IMR-90 (cell line): Measurements from ENCODE around the gene ADSS1. TPM values are rescaled to one million over a fixed set of nuclear protein-coding genes. Genes with fewer than 3 reads are reported as not detected.

Source experiments
- ATAC-seq: fragments of 200-7000 bp; cut with Tn5 transposase; 2 replicates; pipeline ENCODE4 v1.9.1; 2020; ENCODE audit warnings: low read depth, mild to moderate bottlenecking, moderate library complexity
- BruUV-seq: library from RNA; stranded (reverse); fragments of 400-500 nt; replicated peaks from 2 replicates; lab custom pipeline; 2021; lab: Mats Ljungman, UMichigan
- CTCF ChIA-PET: fragments of 300-600 bp; formaldehyde crosslinking; extraction: SDS; loops from one replicate; lab custom pipeline; 2021; ENCODE audit warnings: antibody characterized with exemption; lab: Yijun Ruan, JAX
- POLR2A ChIA-PET: fragments of 300-600 bp; sonication (Branson Sonifier 250); formaldehyde crosslinking; loops from one replicate; lab custom pipeline; 2022; ENCODE audit warnings: antibody characterized with exemption; ENCODE audit not compliant: unreplicated experiment; lab: Charles Lee
- DNase-seq: peaks from one replicate; pipeline ENCODE4 v3.0.0; 2013
- H2AFZ ChIP-seq: replicated peaks from 2 replicates; pipeline ENCODE3; 2013; ENCODE audit warnings: low read length, mild to moderate bottlenecking; ENCODE audit not compliant: poor library complexity
- H2AK5ac ChIP-seq: 2 replicates; pipeline ENCODE4 v1.6.1; 2013; ENCODE audit warnings: low read depth, low read length, inconsistent platforms
- H2AK9ac ChIP-seq: replicated peaks from 2 replicates; pipeline ENCODE3; 2013; ENCODE audit warnings: mild to moderate bottlenecking, low read depth, low read length, moderate library complexity; ENCODE audit not compliant: poor library complexity
- H2BK120ac ChIP-seq: 2 replicates; pipeline ENCODE4 v1.6.1; 2013; ENCODE audit warnings: low read depth, low read length, inconsistent platforms
- H2BK15ac ChIP-seq: 3 replicates; pipeline ENCODE4 v1.6.1; 2013; ENCODE audit warnings: low read depth, low read length, inconsistent platforms
- H2BK20ac ChIP-seq: 2 replicates; pipeline ENCODE4 v1.6.1; 2013; ENCODE audit warnings: low read depth, mild to moderate bottlenecking, inconsistent platforms, low read length, moderate library complexity
- H2BK5ac ChIP-seq: 2 replicates; pipeline ENCODE4 v1.6.1; 2013; ENCODE audit warnings: mild to moderate bottlenecking, low read depth, low read length, inconsistent platforms; ENCODE audit not compliant: poor library complexity, severe bottlenecking
- H3K14ac ChIP-seq: replicated peaks from 2 replicates; pipeline ENCODE4 v1.6.1; 2013; ENCODE audit warnings: low read depth, low read length, inconsistent platforms
- H3K18ac ChIP-seq: 2 replicates; pipeline ENCODE4 v1.6.1; 2013; ENCODE audit warnings: low read depth, low read length, control low read depth
- H3K23ac ChIP-seq: 2 replicates; pipeline ENCODE4 v1.6.1; 2013; ENCODE audit warnings: low read depth, low read length, inconsistent platforms
- H3K27ac ChIP-seq: 2 replicates; pipeline ENCODE4 v1.5.1; 2013; ENCODE audit warnings: mild to moderate bottlenecking, control low read depth, low read length; ENCODE audit not compliant: insufficient read depth
- H3K27me3 ChIP-seq: 2 replicates; pipeline ENCODE4 v1.6.1; 2013; ENCODE audit warnings: low read length; ENCODE audit not compliant: control insufficient read depth, insufficient read depth
- H3K36me3 ChIP-seq: 2 replicates; pipeline ENCODE4 v1.6.1; 2013; ENCODE audit warnings: low read length, mixed read lengths; ENCODE audit not compliant: control insufficient read depth, insufficient read depth
- H3K4ac ChIP-seq: 2 replicates; pipeline ENCODE4 v1.6.1; 2013; ENCODE audit warnings: low read depth, low read length, inconsistent platforms
- H3K4me1 ChIP-seq: 2 replicates; pipeline ENCODE4 v1.6.1; 2013; ENCODE audit warnings: low read length, mixed read lengths; ENCODE audit not compliant: control insufficient read depth, insufficient read depth
- H3K4me2 ChIP-seq: 2 replicates; pipeline ENCODE4 v1.6.1; 2013; ENCODE audit warnings: low read depth, mild to moderate bottlenecking, control low read depth, low read length, moderate library complexity
- H3K4me3 ChIP-seq: 2 replicates; pipeline ENCODE4 v1.5.1; 2013; ENCODE audit warnings: low read depth, mild to moderate bottlenecking, control low read depth, low read length, moderate library complexity; ENCODE audit not compliant: insufficient read depth
- H3K56ac ChIP-seq: 2 replicates; pipeline ENCODE4 v1.6.1; 2013; ENCODE audit warnings: low read length, inconsistent platforms; ENCODE audit not compliant: insufficient read depth; ENCODE audit errors: extremely low read depth
- H3K79me1 ChIP-seq, 2 experiments: 2 replicates each; pipeline ENCODE4 v1.6.1; 2013; ENCODE audit warnings: low read length in 2 of 2, inconsistent platforms in 1 of 2, low read depth in 1 of 2
- H3K9ac ChIP-seq: 2 replicates; pipeline ENCODE4 v1.6.1; 2013; ENCODE audit warnings: low read depth, low read length, control low read depth
- H3K9me1 ChIP-seq: 2 replicates; pipeline ENCODE4 v1.6.1; 2013; ENCODE audit warnings: low read length, inconsistent platforms; ENCODE audit not compliant: insufficient read depth
- H3K9me3 ChIP-seq: 2 replicates; pipeline ENCODE4 v1.6.1; 2013; ENCODE audit warnings: low read length; ENCODE audit not compliant: control insufficient read depth, insufficient read depth
- H4K20me1 ChIP-seq: 2 replicates; pipeline ENCODE4 v1.6.1; 2013; ENCODE audit warnings: low read length, inconsistent platforms; ENCODE audit not compliant: insufficient read depth
- H4K5ac ChIP-seq: 2 replicates; pipeline ENCODE4 v1.6.1; 2013; ENCODE audit warnings: mild to moderate bottlenecking, low read depth, low read length, control low read depth
- H4K8ac ChIP-seq, 2 experiments: 2 replicates each; pipeline ENCODE4 v1.6.1; 2013; ENCODE audit warnings: low read depth in 2 of 2, low read length in 2 of 2, control low read depth in 1 of 2, inconsistent platforms in 1 of 2
- H4K91ac ChIP-seq: 2 replicates; pipeline ENCODE4 v1.6.1; 2013; ENCODE audit warnings: low read depth, low read length, inconsistent platforms; ENCODE audit not compliant: insufficient read depth
- BHLHE40 ChIP-seq: fragments of 150-350 bp; IDR thresholded peaks from 2 replicates; pipeline ENCODE4 v1.6.1; 2016; ENCODE audit warnings: mild to moderate bottlenecking, low read depth, low read length
- CEBPB ChIP-seq: IDR thresholded peaks from 2 replicates; pipeline ENCODE4 v1.6.1; 2012; ENCODE audit warnings: low read depth, low read length, improper control_type of control experiment
- CHD1 ChIP-seq: IDR thresholded peaks from 2 replicates; pipeline ENCODE4 v1.6.1; 2012; ENCODE audit warnings: low read depth, low read length, improper control_type of control experiment
- FOS ChIP-seq: fragments of 150-350 bp; IDR thresholded peaks from 2 replicates; pipeline ENCODE4 v1.6.1; 2016; ENCODE audit warnings: low read depth, low read length
- MAZ ChIP-seq: IDR thresholded peaks from 2 replicates; pipeline ENCODE4 v1.6.1; 2012; ENCODE audit warnings: low read depth, mild to moderate bottlenecking, low read length, improper control_type of control experiment, moderate library complexity, borderline replicate concordance
- MXI1 ChIP-seq: IDR thresholded peaks from 2 replicates; pipeline ENCODE4 v1.6.1; 2012; ENCODE audit warnings: low read depth, mild to moderate bottlenecking, low read length, moderate library complexity, borderline replicate concordance
- NFE2L2 ChIP-seq: fragments of 150-350 bp; IDR thresholded peaks from 2 replicates; pipeline ENCODE4 v1.6.1; 2016; ENCODE audit warnings: low read depth, mild to moderate bottlenecking, low read length
- RAD21 ChIP-seq: IDR thresholded peaks from 2 replicates; pipeline ENCODE4 v1.6.1; 2012; ENCODE audit warnings: low read length, improper control_type of control experiment
- RCOR1 ChIP-seq: IDR thresholded peaks from 2 replicates; pipeline ENCODE4 v1.6.1; 2012; ENCODE audit warnings: mild to moderate bottlenecking, low read length, improper control_type of control experiment; ENCODE audit not compliant: insufficient replicate concordance
- RFX5 ChIP-seq: IDR thresholded peaks from 2 replicates; pipeline ENCODE4 v1.8.0; 2012; ENCODE audit warnings: low read depth, mild to moderate bottlenecking, low read length, moderate library complexity
- SMC3 ChIP-seq: fragments of 150-350 bp; IDR thresholded peaks from 2 replicates; pipeline ENCODE4 v1.6.1; 2016; ENCODE audit warnings: low read depth, mild to moderate bottlenecking, antibody characterized with exemption, low read length, moderate library complexity
- WGBS, 2 experiments: methylation state at CpG; one replicate each; pipeline versions ENCODE4 v1.1.5 to v1.1.7; 2013; ENCODE audit warnings: missing lambda C conversion rate in 2 of 2; ENCODE audit not compliant: insufficient read length in 1 of 2; ENCODE audit errors: extremely low coverage in 2 of 2; 5-methylcytosine and 5-hydroxymethylcytosine counted together
- dilution Hi-C: fragments of 300-500 bp; cut with HindIII; formaldehyde crosslinking; loops from one replicate; pipeline ENCODE4 v1.14.3; 2018; ENCODE audit warnings: low sequenced_read_pairs; ENCODE audit not compliant: unreplicated experiment
- in situ Hi-C: fragments of 300-500 bp; cut with MboI; formaldehyde crosslinking; loops from 3 replicates; pipeline ENCODE4 v1.14.3; 2019; ENCODE audit warnings: low sequenced_read_pairs, inconsistent platforms, mixed read lengths
- intact Hi-C: fragments of 100-400 bp; cut with micrococcal nuclease; formaldehyde crosslinking; loops from 2 replicates; pipeline ENCODE4 v1.10.0; 2022
- polyA plus RNA-seq, 3 experiments: library from polyadenylated mRNA; depleted of rRNA; stranded (reverse); fragments of >200 nt; gene quantifications; 2 replicates each; pipeline ENCODE4 v1.2.3, GENCODE V29; 2012; ENCODE audit warnings: low replicate concordance in 1 of 3
- total RNA-seq: library from RNA; depleted of rRNA; stranded (reverse); fragments of >200 nt; gene quantifications from 2 replicates; pipeline ENCODE4 v1.2.3, GENCODE V29; 2012
- TF ChIP-seq, protein P1 (sequence below): fragments of 150-350 bp; IDR thresholded peaks from 2 replicates; pipeline ENCODE4 v1.6.1; 2017; ENCODE audit warnings: mild to moderate bottlenecking, antibody characterized with exemption, low read length, low read depth
- TF ChIP-seq, protein P2 (sequence below): conservative IDR thresholded peaks from 2 replicates; pipeline ENCODE4 v1.5.1; 2012; ENCODE audit warnings: mild to moderate bottlenecking, low read depth, low read length, improper control_type of control experiment
- TF ChIP-seq, protein P3 (sequence below): fragments of 150-350 bp; IDR thresholded peaks from 2 replicates; pipeline ENCODE4 v1.6.1; 2016; ENCODE audit warnings: low read depth, mild to moderate bottlenecking, low read length, moderate library complexity, borderline replicate concordance

The ADSS1 gene
- total and polyA plus RNA-seq, 2 of the 4 experiments (the other 2 are of a cell fraction): 1.8 to 5.2 TPM

- BruUV-seq: no TSS peak
- WGBS, 2 experiments: 94% methylated on average over 5 of the region's 14 CpGs; no CpG with 5 or more reads in 1 of the 2 experiments
These were observed 27.2 kb upstream of the ADSS1 start for GRCh38 chr14:104696671-104697316.

More at GRCh38 chr14:104696671-104697316, 27.2 kb upstream of the ADSS1 start:
- Histone ChIP-seq H3K27me3 (no peaks in the 10 kb centered on the region), H3K4me1 (peaks cover 31% of the 10 kb centered on the region), H2AK5ac (no peak overlapping the region), H3K9ac (no peak overlapping the region), H2BK5ac (no peak overlapping the region), H2AK9ac (peak overlapping the region; percentile 44), H2AFZ (no peak overlapping the region), H3K9me3 (no peaks in the 10 kb centered on the region), H3K36me3 (peaks cover 38% of the 10 kb centered on the region), H4K5ac (no peak overlapping the region), H2BK20ac (no peak overlapping the region), H3K4me2 (no peak overlapping the region), H2BK120ac (no peak overlapping the region), H3K27ac (no peak overlapping the region), H3K4ac (no peak overlapping the region), H3K9me1 (no peaks in the 10 kb centered on the region; the same call in 1 of the 2 replicates), H4K20me1 (peaks cover 100% of the 10 kb centered on the region), H3K14ac (no peak overlapping the region), H2BK15ac (no peak overlapping the region), H3K4me3 (no peak overlapping the region), H3K56ac (no peak overlapping the region), H4K91ac (no peak overlapping the region), H4K8ac (no peak overlapping the region), H3K18ac (no peak overlapping the region), H3K23ac (no peak overlapping the region), H3K79me1 (peaks cover 12 to 86% of the 10 kb centered on the region in 2 experiments)
- dilution Hi-C loops: no loop called here
- intact Hi-C loops: no loop called here
- CTCF ChIA-PET: interaction anchor here (0.8 kb wide), 1 partner anchor 12 kb away, joined by 3 read pairs; no protein-coding TSS in a partner anchor
- TF ChIP-seq, protein P1, sequence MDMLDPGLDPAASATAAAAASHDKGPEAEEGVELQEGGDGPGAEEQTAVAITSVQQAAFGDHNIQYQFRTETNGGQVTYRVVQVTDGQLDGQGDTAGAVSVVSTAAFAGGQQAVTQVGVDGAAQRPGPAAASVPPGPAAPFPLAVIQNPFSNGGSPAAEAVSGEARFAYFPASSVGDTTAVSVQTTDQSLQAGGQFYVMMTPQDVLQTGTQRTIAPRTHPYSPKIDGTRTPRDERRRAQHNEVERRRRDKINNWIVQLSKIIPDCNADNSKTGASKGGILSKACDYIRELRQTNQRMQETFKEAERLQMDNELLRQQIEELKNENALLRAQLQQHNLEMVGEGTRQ: no peak
- TF ChIP-seq RCOR1: no peak
- TF ChIP-seq MXI1: no peak
- TF ChIP-seq NFE2L2: no peak
- TF ChIP-seq, protein P2, sequence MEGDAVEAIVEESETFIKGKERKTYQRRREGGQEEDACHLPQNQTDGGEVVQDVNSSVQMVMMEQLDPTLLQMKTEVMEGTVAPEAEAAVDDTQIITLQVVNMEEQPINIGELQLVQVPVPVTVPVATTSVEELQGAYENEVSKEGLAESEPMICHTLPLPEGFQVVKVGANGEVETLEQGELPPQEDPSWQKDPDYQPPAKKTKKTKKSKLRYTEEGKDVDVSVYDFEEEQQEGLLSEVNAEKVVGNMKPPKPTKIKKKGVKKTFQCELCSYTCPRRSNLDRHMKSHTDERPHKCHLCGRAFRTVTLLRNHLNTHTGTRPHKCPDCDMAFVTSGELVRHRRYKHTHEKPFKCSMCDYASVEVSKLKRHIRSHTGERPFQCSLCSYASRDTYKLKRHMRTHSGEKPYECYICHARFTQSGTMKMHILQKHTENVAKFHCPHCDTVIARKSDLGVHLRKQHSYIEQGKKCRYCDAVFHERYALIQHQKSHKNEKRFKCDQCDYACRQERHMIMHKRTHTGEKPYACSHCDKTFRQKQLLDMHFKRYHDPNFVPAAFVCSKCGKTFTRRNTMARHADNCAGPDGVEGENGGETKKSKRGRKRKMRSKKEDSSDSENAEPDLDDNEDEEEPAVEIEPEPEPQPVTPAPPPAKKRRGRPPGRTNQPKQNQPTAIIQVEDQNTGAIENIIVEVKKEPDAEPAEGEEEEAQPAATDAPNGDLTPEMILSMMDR: no peak
- no peak for TF ChIP-seq MAZ
- TF ChIP-seq FOS: no peak
- TF ChIP-seq SMC3: no peak
- TF ChIP-seq RFX5: no peak
- no peak for TF ChIP-seq CEBPB
- TF ChIP-seq CHD1: no peak
- TF ChIP-seq RAD21: no peak
- TF ChIP-seq BHLHE40: no peak
- TF ChIP-seq, protein P3, sequence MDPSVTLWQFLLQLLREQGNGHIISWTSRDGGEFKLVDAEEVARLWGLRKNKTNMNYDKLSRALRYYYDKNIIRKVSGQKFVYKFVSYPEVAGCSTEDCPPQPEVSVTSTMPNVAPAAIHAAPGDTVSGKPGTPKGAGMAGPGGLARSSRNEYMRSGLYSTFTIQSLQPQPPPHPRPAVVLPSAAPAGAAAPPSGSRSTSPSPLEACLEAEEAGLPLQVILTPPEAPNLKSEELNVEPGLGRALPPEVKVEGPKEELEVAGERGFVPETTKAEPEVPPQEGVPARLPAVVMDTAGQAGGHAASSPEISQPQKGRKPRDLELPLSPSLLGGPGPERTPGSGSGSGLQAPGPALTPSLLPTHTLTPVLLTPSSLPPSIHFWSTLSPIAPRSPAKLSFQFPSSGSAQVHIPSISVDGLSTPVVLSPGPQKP: no peak
- in situ Hi-C loops: no loop called here
- no peak for ATAC-seq
- no peak for DNase-seq
- POLR2A ChIA-PET: no interaction called here
